Peyer's patch (tissue), 4 donors: ENCODE measurements around the gene FBXW9.

Experiments
- CTCF ChIP-seq, 6 experiments: fragments of 450-650 bp in 4 of 6; fragments of 200-600 bp in 2 of 6; sonication (generic) in 1 of 6; IDR thresholded peaks; one replicate each; pipeline ENCODE4 v1.5.1; 2017 to 2019; ENCODE audit warnings: antibody characterized with exemption in 6 of 6, mild to moderate bottlenecking in 3 of 6, moderate library complexity in 1 of 6
- POLR2A ChIP-seq, 2 donors: fragments of 450-650 bp; IDR thresholded peaks; one replicate each; pipeline ENCODE4 v1.5.1; 2017; ENCODE audit warnings: antibody characterized with exemption in 2 of 2, mild to moderate bottlenecking in 2 of 2, moderate library complexity in 2 of 2

DNA sequence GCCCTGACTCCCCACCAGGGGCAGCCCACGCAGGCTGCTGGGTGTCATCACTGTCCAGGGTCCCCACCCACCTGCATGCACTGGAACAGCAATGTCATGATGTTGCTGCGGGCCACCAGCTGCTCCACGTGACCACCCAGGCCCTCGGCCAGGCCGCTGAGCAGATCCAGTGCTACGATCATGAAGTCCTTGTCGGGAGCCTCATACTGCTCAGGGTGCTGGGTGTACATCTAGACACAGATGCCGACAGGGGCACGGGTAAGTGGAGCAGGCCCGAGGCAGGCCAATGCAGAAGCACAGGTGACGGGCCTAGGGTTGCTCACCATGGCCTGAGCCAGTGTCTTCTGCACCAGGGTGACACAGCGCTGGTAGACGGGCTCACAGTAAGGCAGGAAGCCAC, 8.7 kb upstream of the FBXW9 start:
- TF ChIP-seq CTCF (IDR thresholded peaks at IDR 0.05): no peak
- no peak for TF ChIP-seq POLR2A (IDR thresholded peaks at IDR 0.05)
